GM21529 (cell line): ENCODE results near the gene AXIN1.
"Not testable (repeated sequence)": the region's sequence is repeated elsewhere in the genome, so short reads cannot be mapped to it uniquely, and the experiment has no call there.

Experiments
- ATAC-seq: cut with Tn5 transposase; IDR thresholded peaks from one replicate; pipeline ENCODE4 v1.9.1; 2021; ENCODE audit not compliant: unreplicated experiment

The AXIN1 gene

DNA sequence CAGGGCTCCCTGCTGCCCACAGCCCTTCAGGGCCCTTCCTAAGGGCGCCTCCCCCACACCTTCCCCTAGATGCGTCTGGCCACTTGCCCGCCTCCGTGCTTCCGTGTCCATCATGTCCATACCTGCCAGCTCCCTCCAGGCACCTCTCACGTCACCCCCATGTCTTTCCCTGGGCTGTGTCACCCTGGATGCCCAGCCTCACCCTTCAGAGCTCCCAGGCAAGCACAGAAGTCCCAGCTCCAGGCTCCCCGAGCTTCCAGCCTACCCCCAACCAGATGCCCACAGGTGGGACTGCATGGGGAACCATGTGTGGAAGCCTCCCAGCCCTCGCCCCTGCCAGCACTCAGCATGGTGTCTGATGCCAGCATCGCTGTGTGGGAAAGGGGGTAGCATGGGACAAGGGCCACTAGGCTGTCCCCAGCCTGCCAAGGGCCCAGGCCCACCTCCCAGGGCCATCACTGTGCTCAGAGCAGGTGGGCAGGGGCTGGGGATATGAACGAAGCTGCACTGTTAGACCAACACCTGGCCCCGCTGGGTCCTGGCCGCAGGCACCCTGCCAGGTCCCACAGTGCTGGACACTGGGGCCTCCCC, 1.9 kb upstream of the AXIN1 start:
- no peak for ATAC-seq

GRCh38 chr16:353404-354290, 1.1 kb upstream of the AXIN1 start:
- no peak for ATAC-seq

- peak; percentile 16 for ATAC-seq
Observed at GRCh38 chr16:351804-352520, 561 bp downstream of the AXIN1 start.

- no peak for ATAC-seq
Observed at GRCh38 chr16:350203-350602, 2.3 kb downstream of the AXIN1 start.

GRCh38 chr16:349211-349610, 3.3 kb downstream of the AXIN1 start:
- no peak for ATAC-seq

- not testable (repeated sequence) for ATAC-seq
Observed at GRCh38 chr16:348495-348894, 4.0 kb downstream of the AXIN1 start.

DNA sequence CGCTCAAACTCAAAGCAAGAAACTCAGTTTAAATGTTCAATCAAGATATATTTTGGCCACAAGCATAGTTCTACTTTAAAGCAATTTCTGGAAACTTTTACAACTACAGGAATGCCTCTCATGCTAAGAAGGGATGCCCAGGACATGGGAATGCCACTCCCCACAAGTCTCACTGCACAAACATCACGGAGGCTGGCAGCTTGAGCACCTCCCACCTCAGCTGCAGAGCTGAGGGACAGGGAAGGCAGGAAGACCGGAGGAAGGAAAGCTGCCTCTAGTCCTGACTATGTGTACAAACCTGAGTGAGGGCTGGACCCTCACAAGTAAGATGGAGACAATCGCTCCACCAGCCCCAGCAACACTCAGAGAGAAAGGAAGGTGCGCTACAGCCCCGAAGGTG, 5.3 kb downstream of the AXIN1 start:
- no peak for ATAC-seq

GRCh38 chr16:346587-346986, 5.9 kb downstream of the AXIN1 start:
- ATAC-seq: no peak

DNA sequence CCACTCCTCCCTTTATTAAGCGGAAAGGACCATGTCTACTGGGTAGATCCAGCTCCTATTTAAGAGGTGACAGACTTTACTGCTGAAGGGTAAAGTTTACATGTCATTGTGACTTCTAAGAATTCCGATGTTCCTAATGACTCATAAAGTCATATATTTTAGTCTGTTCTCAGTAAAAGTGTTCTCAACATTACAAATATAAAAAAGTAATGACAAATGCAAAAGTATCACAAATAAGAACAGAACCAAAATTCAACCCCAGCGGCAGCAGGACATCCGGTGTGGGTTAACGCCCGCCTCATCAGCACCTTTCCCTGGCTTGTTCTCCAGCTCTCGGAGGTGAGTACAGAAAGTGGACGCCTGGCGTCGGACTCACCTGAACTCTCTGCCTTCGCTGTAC, 6.8 kb downstream of the AXIN1 start:
- no peak for ATAC-seq

GRCh38 chr16:342455-343213, 9.9 kb downstream of the AXIN1 start:
- no peak for ATAC-seq

DNA sequence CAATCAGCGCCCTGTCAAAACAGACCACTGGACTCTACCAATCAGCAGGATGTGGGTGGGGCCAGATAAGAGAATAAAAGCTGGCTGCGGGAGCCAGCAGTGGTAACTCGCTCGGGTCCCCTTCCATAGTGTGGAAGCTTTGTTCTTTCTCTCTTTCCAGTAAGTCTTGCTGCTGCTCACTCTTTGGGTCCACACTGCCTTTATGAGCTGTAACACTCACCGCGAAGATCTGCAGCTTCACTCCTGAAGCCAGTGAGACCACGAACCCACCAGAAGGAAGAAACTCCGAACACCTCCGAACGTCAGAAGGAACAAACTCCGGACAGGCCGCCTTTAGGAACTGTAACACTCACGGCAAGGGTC, 10.6 kb downstream of the AXIN1 start:
- ATAC-seq: not testable (repeated sequence)

DNA sequence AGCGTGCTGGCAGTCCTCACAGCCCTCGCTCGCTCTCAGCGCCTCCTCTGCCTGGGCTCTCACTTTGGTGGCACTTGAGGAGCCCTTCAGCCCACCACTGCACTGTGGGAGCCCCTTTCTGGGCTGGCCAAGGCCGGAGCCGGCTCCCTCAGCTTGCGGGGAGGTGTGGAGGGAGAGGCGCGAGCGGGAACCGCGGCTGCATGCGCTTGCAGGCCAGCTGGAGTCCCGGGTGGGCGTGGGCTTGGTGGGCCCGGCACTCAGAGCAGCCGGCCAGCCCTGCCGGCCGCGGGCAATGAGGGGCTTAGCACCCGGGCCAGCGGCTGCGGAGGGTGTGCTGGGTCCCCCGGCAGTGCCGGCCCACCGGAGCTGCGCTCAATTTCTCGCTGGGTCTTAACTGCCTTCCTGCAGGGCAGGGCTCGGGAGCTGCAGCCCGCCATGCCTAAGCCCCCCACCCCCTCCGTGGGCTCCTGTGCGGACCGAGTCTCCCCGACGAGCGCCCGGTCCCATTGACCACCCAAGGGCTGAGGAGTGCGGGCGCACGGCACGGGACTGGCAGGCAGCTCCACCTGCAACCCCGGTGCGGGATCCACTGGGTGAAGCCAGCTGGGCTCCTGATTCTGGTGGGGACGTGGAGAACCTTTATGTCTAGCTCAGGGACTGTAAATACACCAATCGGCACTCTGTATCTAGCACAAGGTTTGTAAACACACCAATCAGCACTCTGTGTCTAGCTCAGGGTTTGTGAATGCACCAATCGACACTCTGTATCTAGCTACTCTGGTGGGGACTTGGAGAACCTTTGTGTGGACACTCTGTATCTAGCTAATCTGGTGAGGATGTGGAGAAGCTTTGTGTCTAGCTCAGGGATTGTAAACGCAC, 11.2 kb downstream of the AXIN1 start:
- ATAC-seq: not testable (repeated sequence)

- ATAC-seq: no peak
Observed at GRCh38 chr16:340370-341091, 12.0 kb downstream of the AXIN1 start.

GRCh38 chr16:339680-340079, 12.8 kb downstream of the AXIN1 start:
- no peak for ATAC-seq

DNA sequence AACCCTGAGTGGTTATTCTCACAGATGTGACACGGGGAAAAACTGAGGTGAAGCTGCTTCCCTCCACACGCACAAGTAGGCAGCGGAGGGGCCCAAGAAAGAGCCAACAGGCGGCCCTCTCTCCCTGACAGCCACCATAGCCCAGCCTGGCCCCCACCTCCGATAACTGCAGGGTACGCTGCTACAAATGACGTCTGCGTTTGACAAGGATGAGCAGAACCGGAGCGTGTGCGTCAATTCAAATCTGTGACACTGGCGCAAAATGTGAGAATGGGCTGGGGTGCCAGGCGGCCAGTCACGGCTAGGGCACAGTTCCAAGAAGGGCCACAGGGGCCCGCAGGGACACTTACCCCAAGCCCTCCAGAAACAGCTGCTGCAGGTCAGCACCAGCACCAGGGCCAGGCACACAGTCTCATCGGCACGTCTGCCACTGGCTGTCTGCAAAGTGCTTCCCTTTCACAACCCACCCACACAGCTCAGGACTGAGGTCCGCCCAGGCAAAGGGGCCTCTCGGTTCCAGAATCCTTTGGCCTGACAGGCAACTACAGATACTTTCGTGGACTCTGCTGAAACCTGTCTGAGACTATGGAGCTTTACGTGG, 14.4 kb downstream of the AXIN1 start:
- no peak for ATAC-seq

GRCh38 chr16:337437-337836, 15.1 kb downstream of the AXIN1 start:
- ATAC-seq: no peak

GRCh38 chr16:336269-336668, 16.3 kb downstream of the AXIN1 start:
- ATAC-seq: no peak

- not testable (repeated sequence) for ATAC-seq
Observed at GRCh38 chr16:334861-335632, 17.5 kb downstream of the AXIN1 start.
